ENCODE data around the gene TUBG2. TPM values are rescaled to one million over a fixed set of nuclear protein-coding genes. Genes with fewer than 3 reads are reported as not detected.
"Not testable (repeated sequence)": the region's sequence is repeated elsewhere in the genome, so short reads cannot be mapped to it uniquely, and the experiment has no call there.

The TUBG2 gene
- total and polyA plus RNA-seq, 8 donors: 13.1 to 40.2 (median 31.8) TPM

DNA sequence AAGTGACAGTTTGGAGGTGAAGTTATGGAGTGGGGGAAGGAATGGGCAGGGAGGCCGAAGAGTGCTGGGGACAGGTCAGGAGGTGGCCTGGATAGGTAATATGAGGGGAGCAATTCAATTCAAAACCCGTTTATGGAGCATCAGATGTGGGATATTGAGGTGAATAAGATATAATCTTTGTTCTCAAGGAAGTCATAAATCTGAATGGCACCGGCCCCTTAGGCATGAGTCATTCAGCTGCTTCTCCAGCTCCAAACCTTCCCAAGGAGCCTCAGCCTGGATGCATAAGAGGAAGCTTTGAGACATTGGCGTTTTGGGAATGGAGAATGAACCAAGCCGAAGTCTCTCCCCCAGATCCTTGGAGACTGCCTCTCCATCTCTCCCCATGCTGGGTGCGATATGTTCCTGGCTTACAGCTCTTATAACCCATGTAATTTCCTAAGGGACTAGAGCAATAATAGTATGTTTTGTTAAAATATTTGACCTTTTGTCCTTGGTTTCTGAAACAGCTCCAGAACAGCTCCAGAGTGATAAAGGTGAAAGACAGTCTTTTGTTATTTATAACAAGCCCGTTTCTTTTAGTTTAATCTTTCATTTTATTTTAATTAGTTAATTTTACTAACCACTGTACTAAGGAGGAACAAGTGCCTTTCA is 1.7 kb downstream of the TUBG2 start:
- Histone ChIP-seq H3K27ac (no peak overlapping the region), H3K9me3 (no peaks in the 10 kb centered on the region), H3K4me3 (no peak overlapping the region), H3K4me1 (peaks cover 0 to 14% of the 10 kb centered on the region in 2 donors), H3K36me3 (peaks cover 0 to 8% of the 10 kb centered on the region in 2 donors), H3K27me3 (no peaks in the 10 kb centered on the region)
- ATAC-seq: no peak
- DNase-seq: no peak
- intact Hi-C loops (cut with DNase I): no loop called here
- TF ChIP-seq, protein P1, sequence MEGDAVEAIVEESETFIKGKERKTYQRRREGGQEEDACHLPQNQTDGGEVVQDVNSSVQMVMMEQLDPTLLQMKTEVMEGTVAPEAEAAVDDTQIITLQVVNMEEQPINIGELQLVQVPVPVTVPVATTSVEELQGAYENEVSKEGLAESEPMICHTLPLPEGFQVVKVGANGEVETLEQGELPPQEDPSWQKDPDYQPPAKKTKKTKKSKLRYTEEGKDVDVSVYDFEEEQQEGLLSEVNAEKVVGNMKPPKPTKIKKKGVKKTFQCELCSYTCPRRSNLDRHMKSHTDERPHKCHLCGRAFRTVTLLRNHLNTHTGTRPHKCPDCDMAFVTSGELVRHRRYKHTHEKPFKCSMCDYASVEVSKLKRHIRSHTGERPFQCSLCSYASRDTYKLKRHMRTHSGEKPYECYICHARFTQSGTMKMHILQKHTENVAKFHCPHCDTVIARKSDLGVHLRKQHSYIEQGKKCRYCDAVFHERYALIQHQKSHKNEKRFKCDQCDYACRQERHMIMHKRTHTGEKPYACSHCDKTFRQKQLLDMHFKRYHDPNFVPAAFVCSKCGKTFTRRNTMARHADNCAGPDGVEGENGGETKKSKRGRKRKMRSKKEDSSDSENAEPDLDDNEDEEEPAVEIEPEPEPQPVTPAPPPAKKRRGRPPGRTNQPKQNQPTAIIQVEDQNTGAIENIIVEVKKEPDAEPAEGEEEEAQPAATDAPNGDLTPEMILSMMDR (IDR thresholded peaks at IDR 0.05): no peak

DNA sequence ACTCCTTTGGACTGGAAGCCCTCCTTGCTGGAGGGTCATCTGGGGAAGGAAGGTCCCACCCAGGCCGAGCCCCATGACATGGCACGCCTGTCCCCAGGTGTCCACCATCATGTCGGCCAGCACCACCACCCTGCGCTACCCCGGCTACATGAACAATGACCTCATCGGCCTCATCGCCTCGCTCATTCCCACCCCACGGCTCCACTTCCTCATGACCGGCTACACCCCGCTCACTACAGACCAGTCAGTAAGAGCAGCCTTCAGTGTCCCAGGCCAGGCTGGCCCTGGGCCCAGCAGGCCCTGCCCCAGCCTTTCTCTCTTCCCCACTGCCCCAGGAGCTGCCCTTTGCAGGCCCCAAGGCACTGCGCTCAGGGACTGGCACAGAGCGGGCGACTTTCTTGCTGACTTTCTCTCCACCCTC is 6.5 kb downstream of the TUBG2 start:
- H3K36me3 ChIP-seq: peaks cover 0 to 36% of the 10 kb centered on the region in 2 donors
- H3K27ac ChIP-seq: no peak overlapping the region
- TF ChIP-seq, protein P1 (IDR thresholded peaks at IDR 0.05): no peak
- no peaks in the 10 kb centered on the region for H3K9me3 ChIP-seq
- ATAC-seq: no peak
- H3K4me1 ChIP-seq: peaks cover 9 to 31% of the 10 kb centered on the region in 2 donors
- H3K27me3 ChIP-seq: peaks cover 0 to 15% of the 10 kb centered on the region in 2 donors
- intact Hi-C loops (cut with DNase I): no loop called here
- DNase-seq: no peak
- no peak overlapping the region for H3K4me3 ChIP-seq

DNA sequence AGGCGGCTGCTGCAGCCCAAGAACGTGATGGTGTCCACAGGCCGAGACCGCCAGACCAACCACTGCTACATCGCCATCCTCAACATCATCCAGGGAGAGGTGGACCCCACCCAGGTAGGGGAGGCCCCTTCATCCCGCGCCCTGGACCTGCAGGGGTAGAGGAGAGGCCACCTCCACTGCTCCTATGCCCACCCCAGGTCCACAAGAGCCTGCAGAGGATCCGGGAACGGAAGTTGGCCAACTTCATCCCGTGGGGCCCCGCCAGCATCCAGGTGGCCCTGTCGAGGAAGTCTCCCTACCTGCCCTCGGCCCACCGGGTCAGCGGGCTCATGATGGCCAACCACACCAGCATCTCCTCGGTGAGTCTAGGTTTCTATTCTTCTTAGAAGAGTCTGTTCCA is 7.0 kb downstream of the TUBG2 start:
- H3K27ac ChIP-seq; ATAC-seq; H3K9me3 ChIP-seq; DNase-seq; intact Hi-C loops (cut with DNase I); H3K4me3 ChIP-seq: not testable (repeated sequence)
- H3K4me1 ChIP-seq: peaks cover 9 to 35% of the 10 kb centered on the region in 2 donors
- H3K36me3 ChIP-seq: peaks cover 0 to 41% of the 10 kb centered on the region in 2 donors
- peaks cover 0 to 21% of the 10 kb centered on the region in 2 donors for H3K27me3 ChIP-seq

DNA sequence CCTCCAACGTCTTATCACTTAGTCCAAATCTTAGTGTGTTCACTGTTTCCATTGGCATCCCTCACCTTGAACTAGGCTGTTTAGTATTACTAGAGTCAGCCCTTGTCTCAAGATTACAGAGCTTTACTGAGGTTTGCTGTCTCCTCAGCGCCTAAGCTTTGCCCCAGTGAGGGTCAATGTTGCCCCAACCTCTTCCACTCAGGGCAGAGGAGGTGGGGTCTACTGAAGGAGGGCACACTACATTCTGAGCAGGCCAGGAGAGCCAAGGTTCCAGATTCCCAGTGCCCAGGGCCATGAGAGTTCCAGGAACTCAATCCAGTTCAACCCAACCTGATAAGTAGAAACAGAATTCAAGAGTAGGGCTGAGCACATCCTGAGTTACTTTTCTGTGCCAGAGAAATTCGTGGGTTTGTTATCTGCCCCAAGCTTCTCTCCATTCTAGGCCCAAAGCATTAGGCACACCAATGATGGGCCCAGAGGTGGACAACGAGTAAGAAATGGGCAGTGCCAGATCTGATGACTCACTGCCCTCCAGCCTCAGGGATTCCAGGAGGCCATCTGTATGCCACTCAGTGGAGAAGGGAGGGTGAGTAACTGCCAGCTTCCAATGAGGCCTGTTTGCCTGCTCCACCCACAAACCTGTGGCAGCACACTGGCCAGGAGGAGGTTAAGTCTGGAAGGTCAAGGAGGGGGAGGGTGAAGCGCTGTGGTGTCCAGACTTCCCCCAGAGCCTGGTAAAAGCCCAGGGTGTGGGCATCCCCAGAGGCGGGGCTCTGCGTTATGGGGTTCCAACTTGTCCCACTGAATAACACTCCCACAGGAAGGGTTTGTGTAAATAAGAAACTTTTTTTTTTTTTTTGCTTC is 8.2 kb downstream of the TUBG2 start:
- TF ChIP-seq, protein P1 (IDR thresholded peaks at IDR 0.05): no peak
- no peaks in the 10 kb centered on the region for H3K9me3 ChIP-seq

DNA sequence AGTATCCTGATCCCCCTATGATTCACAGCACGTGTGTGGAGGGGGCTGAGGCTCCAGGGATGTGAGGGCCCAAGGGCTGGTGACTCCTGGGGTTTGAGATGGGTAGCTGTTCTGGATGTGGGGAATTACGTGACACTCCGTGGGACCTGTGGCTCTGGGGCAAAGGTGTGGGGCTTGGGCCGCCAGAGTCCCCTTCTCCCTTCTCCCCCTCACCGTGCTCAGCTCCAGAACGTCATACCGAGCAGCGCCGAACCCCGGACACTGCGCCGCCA is 10.6 kb downstream of the TUBG2 start:
- intact Hi-C loops (cut with DNase I): no loop called here
- Histone ChIP-seq H3K4me1 (peaks cover 23 to 55% of the 10 kb centered on the region in 2 donors), H3K4me3 (no peak overlapping the region), H3K27ac (peak overlapping the region in 1 of 2 donors; percentile 13), H3K27me3 (peaks cover 0 to 56% of the 10 kb centered on the region in 2 donors), H3K9me3 (no peaks in the 10 kb centered on the region), H3K36me3 (peaks cover 0 to 61% of the 10 kb centered on the region in 2 donors)
- TF ChIP-seq, protein P1 (IDR thresholded peaks at IDR 0.05): no peak
- DNase-seq (no peak), ATAC-seq (no peak)

More for the DNA sequence above, 8.2 kb downstream of the TUBG2 start:
- peak overlapping the region; percentile 53 to 55 for H3K27ac ChIP-seq
- peaks cover 0 to 53% of the 10 kb centered on the region in 2 donors for H3K36me3 ChIP-seq
- no peak overlapping the region for H3K4me3 ChIP-seq
- ATAC-seq: peak; percentile 92
- H3K4me1 ChIP-seq: peaks cover 9 to 41% of the 10 kb centered on the region in 2 donors
- peak in 1 of 4 donors; percentile 67 for DNase-seq
- peaks cover 0 to 33% of the 10 kb centered on the region in 2 donors for H3K27me3 ChIP-seq
- intact Hi-C loops (cut with DNase I): no loop called here

All from left lung (tissue), 10 donors.